Type B pancreatic cell (in vitro differentiated cells): ENCODE results near the gene SDHC. TPM values are rescaled to one million over a fixed set of nuclear protein-coding genes. Genes with fewer than 3 reads are reported as not detected.

ENCODE experiments used
- DNase-seq: peaks from one replicate; pipeline ENCODE4 v3.0.0; 2021; ENCODE audit warnings: mixed read lengths; ENCODE audit not compliant: unreplicated experiment; ENCODE audit errors: extremely low spot score
- H3K27ac Mint-ChIP-seq: 2 replicates; pipeline ENCODE4 v1.8.0; 2021; ENCODE audit warnings: mild to moderate bottlenecking, mixed read lengths
- H3K27me3 Mint-ChIP-seq: 2 replicates; pipeline ENCODE4 v1.8.0; 2021; ENCODE audit warnings: mixed read lengths
- H3K36me3 Mint-ChIP-seq: 2 replicates; pipeline ENCODE4 v1.8.0; 2021; ENCODE audit warnings: mixed read lengths
- H3K4me1 Mint-ChIP-seq: one replicate; pipeline ENCODE4 v1.8.0; 2021; ENCODE audit warnings: mixed read lengths; ENCODE audit not compliant: unreplicated experiment
- H3K4me3 Mint-ChIP-seq: 2 replicates; pipeline ENCODE4 v1.8.0; 2021; ENCODE audit warnings: mild to moderate bottlenecking, mixed read lengths
- H3K9me3 Mint-ChIP-seq: 2 replicates; pipeline ENCODE4 v1.8.0; 2021; ENCODE audit warnings: mixed read lengths
- CTCF ChIP-seq: fragments of 200-600 bp; sonication (generic); conservative IDR thresholded peaks from 2 replicates; pipeline ENCODE4 v1.5.0; 2021; ENCODE audit warnings: antibody characterized with exemption, mild to moderate bottlenecking
- total RNA-seq: library from RNA; stranded (reverse); gene quantifications from 2 replicates; pipeline ENCODE4 v1.2.1, GENCODE V29; 2021; ENCODE audit warnings: low replicate concordance

Gene SDHC
- total RNA-seq, 1 donor from 2014 or later: 206 TPM

- H3K4me3 Mint-ChIP-seq: no peak overlapping the region
- DNase-seq: no peak
- no peak for TF ChIP-seq CTCF
- H3K9me3 Mint-ChIP-seq: no peaks in the 10 kb centered on the region
- H3K4me1 Mint-ChIP-seq: peaks cover under 1% of the 10 kb centered on the region
- peaks cover 7% of the 10 kb centered on the region for H3K27me3 Mint-ChIP-seq
- no peak overlapping the region for H3K27ac Mint-ChIP-seq
- no peaks in the 10 kb centered on the region for H3K36me3 Mint-ChIP-seq
These were observed 23.4 kb upstream of the SDHC start for GRCh38 chr1:161290779-161291178.

- H3K4me3 Mint-ChIP-seq: no peak overlapping the region
- no peak for TF ChIP-seq CTCF
- no peaks in the 10 kb centered on the region for H3K9me3 Mint-ChIP-seq
- H3K27me3 Mint-ChIP-seq: no peaks in the 10 kb centered on the region
- H3K27ac Mint-ChIP-seq: no peak overlapping the region
- no peaks in the 10 kb centered on the region for H3K4me1 Mint-ChIP-seq
- DNase-seq: no peak
- H3K36me3 Mint-ChIP-seq: no peaks in the 10 kb centered on the region
These were observed 16.8 kb upstream of the SDHC start for GRCh38 chr1:161297415-161297814.

DNA sequence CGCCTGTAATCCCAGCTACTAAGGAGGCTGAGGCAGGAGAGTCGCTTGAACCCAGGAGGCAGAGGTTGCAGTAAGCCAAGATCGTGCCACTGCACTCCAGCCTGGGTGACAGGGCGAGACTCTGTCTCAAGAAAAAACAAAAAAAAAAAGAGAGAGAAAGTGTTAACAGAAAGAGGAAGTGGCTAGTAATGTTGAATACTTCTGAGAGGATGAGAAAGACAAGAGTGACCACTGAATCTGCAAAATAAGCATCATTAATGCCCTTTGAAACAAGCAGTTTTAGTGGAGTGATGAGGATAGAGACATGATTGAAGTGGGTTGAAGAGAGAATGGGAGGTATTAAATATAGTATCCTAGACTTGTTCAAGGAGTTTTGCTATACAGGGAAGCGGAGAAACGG lies 16.1 kb upstream of the SDHC start:
- no peaks in the 10 kb centered on the region for H3K27me3 Mint-ChIP-seq
- H3K27ac Mint-ChIP-seq: no peak overlapping the region
- DNase-seq: no peak
- H3K36me3 Mint-ChIP-seq: no peaks in the 10 kb centered on the region
- no peaks in the 10 kb centered on the region for H3K4me1 Mint-ChIP-seq
- H3K9me3 Mint-ChIP-seq: no peaks in the 10 kb centered on the region
- no peak for TF ChIP-seq CTCF
- no peak overlapping the region for H3K4me3 Mint-ChIP-seq

DNA sequence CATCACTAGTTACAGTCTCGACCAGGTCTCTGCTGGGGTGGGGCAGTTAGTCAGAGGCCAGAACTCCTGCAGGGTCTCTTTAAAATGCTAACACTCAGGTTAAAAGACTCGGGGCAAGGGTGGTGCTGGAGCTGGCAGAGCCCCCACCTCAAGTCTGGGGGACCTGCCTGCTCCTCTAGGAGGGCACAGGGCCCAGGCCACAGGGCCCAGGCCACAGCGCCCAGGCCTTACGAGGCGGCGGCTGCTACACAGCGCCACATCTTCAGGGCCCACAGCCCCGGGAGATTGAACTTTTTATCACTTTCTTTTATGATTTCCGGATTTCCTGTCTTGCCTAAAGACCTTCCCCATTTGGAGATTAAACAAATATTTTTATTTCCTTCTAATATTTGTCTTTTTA lies 14.8 kb upstream of the SDHC start:
- TF ChIP-seq CTCF: no peak
- Mint-ChIP-seq H3K27me3 (no peaks in the 10 kb centered on the region), H3K36me3 (no peaks in the 10 kb centered on the region), H3K4me1 (peaks cover 2% of the 10 kb centered on the region), H3K27ac (no peak overlapping the region), H3K4me3 (no peak overlapping the region), H3K9me3 (no peaks in the 10 kb centered on the region)
- no peak for DNase-seq

DNA sequence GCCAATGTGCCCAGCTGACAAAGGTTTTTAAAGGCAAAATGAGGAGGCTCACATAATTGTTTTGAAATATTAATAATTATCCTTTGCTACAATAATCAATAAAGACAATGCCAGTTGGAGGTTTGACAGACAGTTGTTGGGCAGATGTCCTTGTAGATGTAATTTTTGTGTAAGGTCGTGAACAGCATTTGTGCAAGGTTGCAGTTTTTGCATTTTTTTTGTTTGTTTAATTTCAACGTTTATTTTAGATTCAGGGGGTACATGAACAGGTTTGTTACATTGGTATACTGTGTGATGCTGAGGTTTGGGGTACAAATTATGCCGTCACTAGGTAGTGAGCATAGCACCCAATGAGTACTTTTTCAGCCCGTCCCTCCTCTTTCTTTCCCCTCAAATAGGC lies 13.7 kb upstream of the SDHC start:
- TF ChIP-seq CTCF: no peak
- Mint-ChIP-seq H3K27me3 (no peaks in the 10 kb centered on the region), H3K9me3 (no peaks in the 10 kb centered on the region), H3K27ac (no peak overlapping the region), H3K4me3 (no peak overlapping the region), H3K36me3 (no peaks in the 10 kb centered on the region), H3K4me1 (peaks cover 12% of the 10 kb centered on the region)
- no peak for DNase-seq
